Activated CD4-positive, alpha-beta T cell treated with anti-CD3 and anti-CD28 coated beads, Interleukin-2, amount 10 ng/mL, durations not matched to agents 24 days and 14 days (primary cell): ENCODE data around the gene TEP1. TPM values are rescaled to one million over a fixed set of nuclear protein-coding genes. Genes with fewer than 3 reads are reported as not detected.
"Not testable (repeated sequence)": the region's sequence is repeated elsewhere in the genome, so short reads cannot be mapped to it uniquely, and the experiment has no call there.

Experiments used
- DNase-seq: peaks from one replicate; pipeline ENCODE4 v3.0.0; 2022
- H3K27ac Mint-ChIP-seq: one replicate; pipeline ENCODE4 v1.8.0; 2022; ENCODE audit warnings: mild to moderate bottlenecking, mixed read lengths
- H3K27me3 Mint-ChIP-seq: one replicate; pipeline ENCODE4 v1.8.0; 2022; ENCODE audit warnings: mixed read lengths
- H3K36me3 Mint-ChIP-seq: one replicate; pipeline ENCODE4 v1.8.0; 2022; ENCODE audit warnings: low read depth, mild to moderate bottlenecking, mixed read lengths
- H3K4me1 Mint-ChIP-seq: one replicate; pipeline ENCODE4 v1.8.0; 2021; ENCODE audit warnings: mixed read lengths
- H3K4me3 Mint-ChIP-seq: one replicate; pipeline ENCODE4 v1.8.0; 2022; ENCODE audit warnings: mild to moderate bottlenecking, moderate library complexity, mixed read lengths
- H3K9me3 Mint-ChIP-seq: one replicate; pipeline ENCODE4 v1.8.0; 2021; ENCODE audit warnings: mixed read lengths
- intact Hi-C: fragments of 100-400 bp; cut with micrococcal nuclease; formaldehyde crosslinking; loops from one replicate; pipeline ENCODE4 v1.15.1; 2023
- total RNA-seq: library from RNA; stranded (reverse); gene quantifications from 2 replicates; pipeline ENCODE4 v1.2.3, GENCODE V29; 2022

Gene TEP1
- total RNA-seq, 1 donor from 2014 or later = 35.8 TPM

DNA sequence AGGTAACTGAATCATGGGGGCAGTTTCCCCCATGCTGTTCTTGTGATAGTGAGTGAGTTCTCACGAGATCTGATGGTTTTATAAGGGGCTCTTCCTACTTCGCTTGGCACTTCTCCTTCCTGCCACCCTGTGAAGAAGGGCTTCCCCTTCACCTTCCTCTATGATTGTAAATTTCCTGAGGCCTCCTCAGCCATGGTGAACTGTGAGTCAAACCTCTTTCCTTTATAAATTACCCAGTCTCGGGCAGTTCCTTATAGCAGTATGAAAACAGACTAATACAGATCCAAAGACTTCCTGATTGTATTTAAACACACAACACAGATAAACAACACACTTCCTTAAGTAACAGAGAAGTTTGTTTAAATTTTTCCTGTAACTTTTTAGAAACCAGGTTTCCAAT is 54.8 kb downstream of the TEP1 start:
- H3K4me3 Mint-ChIP-seq, DNase-seq, H3K4me1 Mint-ChIP-seq, H3K27me3 Mint-ChIP-seq, intact Hi-C loops, H3K9me3 Mint-ChIP-seq: not testable (repeated sequence)
- peak overlapping the region; percentile 61 for H3K27ac Mint-ChIP-seq
- peaks cover 62% of the 10 kb centered on the region for H3K36me3 Mint-ChIP-seq

DNA sequence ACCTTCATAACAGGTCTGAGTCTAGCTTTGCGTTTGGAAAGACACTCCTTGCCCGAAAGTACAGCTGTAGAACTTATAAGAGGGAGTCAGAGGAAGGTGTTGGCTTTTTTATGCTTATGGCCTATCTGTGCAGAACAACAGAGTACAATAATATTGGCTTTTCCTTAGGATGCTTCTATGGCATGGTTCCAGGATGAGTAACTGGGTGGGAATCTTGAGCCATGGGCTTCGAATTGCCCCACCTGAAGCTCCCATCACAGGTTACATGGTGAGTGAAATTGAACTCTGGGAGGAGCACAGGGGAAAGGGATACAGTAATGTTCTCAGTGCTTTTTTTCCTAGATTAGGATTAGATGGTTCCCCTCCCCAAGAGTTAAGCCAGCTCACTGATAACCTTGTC is 56.9 kb downstream of the TEP1 start:
- Mint-ChIP-seq H3K36me3 (peaks cover 63% of the 10 kb centered on the region), H3K27me3 (no peaks in the 10 kb centered on the region), H3K27ac (no peak overlapping the region), H3K9me3 (no peaks in the 10 kb centered on the region), H3K4me3 (no peak overlapping the region), H3K4me1 (peaks cover 2% of the 10 kb centered on the region)
- DNase-seq = no peak
- intact Hi-C loops = no loop called here

GRCh38 chr14:20350860-20351259 is 62.4 kb downstream of the TEP1 start:
- Mint-ChIP-seq H3K4me1 (no peaks in the 10 kb centered on the region), H3K4me3 (no peak overlapping the region), H3K27me3 (no peaks in the 10 kb centered on the region), H3K9me3 (no peaks in the 10 kb centered on the region), H3K36me3 (peaks cover 51% of the 10 kb centered on the region), H3K27ac (no peak overlapping the region)
- intact Hi-C loops = no loop called here
- DNase-seq = no peak

GRCh38 chr14:20350282-20350681 is 63.0 kb downstream of the TEP1 start:
- Mint-ChIP-seq H3K36me3 (peaks cover 53% of the 10 kb centered on the region), H3K27ac (no peak overlapping the region), H3K4me1 (peaks cover 4% of the 10 kb centered on the region), H3K9me3 (no peaks in the 10 kb centered on the region), H3K27me3 (no peaks in the 10 kb centered on the region), H3K4me3 (no peak overlapping the region)
- intact Hi-C loops = no loop called here
- DNase-seq = no peak

DNA sequence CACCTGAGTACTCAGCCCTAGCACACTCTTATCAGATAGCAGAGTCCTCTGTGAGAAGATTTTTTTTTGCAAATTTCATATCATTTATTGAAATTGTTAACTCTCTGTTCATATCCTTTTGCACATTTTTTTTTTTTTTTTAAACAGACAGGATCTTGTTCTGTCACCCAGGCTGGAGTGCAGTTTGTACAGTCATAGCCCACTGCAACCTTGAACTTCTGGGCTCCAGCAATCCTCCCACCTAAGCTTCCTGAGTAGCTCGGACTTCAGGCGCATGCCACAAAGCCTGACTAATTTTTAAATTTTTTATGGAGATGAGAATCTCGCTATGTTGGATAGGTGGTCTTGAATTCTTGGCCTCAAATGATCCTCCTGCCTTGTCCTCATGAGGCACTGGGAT is 65.6 kb downstream of the TEP1 start:
- intact Hi-C loops = no loop called here
- DNase-seq = no peak
- no peak overlapping the region for H3K4me3 Mint-ChIP-seq
- no peaks in the 10 kb centered on the region for H3K27me3 Mint-ChIP-seq
- peaks cover 18% of the 10 kb centered on the region for H3K4me1 Mint-ChIP-seq
- H3K36me3 Mint-ChIP-seq = peaks cover 45% of the 10 kb centered on the region
- no peak overlapping the region for H3K27ac Mint-ChIP-seq
- no peaks in the 10 kb centered on the region for H3K9me3 Mint-ChIP-seq

- H3K9me3 Mint-ChIP-seq = no peaks in the 10 kb centered on the region
- H3K4me3 Mint-ChIP-seq = no peak overlapping the region
- peaks cover 39% of the 10 kb centered on the region for H3K36me3 Mint-ChIP-seq
- DNase-seq = no peak
- H3K27me3 Mint-ChIP-seq = no peaks in the 10 kb centered on the region
- no peak overlapping the region for H3K27ac Mint-ChIP-seq
- peaks cover 18% of the 10 kb centered on the region for H3K4me1 Mint-ChIP-seq
- intact Hi-C loops = no loop called here
These were observed 66.6 kb downstream of the TEP1 start for GRCh38 chr14:20346713-20347112.

- H3K27me3 Mint-ChIP-seq = no peaks in the 10 kb centered on the region
- peak overlapping the region; percentile 28 for H3K4me3 Mint-ChIP-seq
- peaks cover 33% of the 10 kb centered on the region for H3K36me3 Mint-ChIP-seq
- H3K4me1 Mint-ChIP-seq = peaks cover 18% of the 10 kb centered on the region
- no peaks in the 10 kb centered on the region for H3K9me3 Mint-ChIP-seq
- DNase-seq = no peak
- peak overlapping the region; percentile 13 for H3K27ac Mint-ChIP-seq
- intact Hi-C loops = no loop called here
These were observed 67.9 kb downstream of the TEP1 start for GRCh38 chr14:20345366-20345765.

DNA sequence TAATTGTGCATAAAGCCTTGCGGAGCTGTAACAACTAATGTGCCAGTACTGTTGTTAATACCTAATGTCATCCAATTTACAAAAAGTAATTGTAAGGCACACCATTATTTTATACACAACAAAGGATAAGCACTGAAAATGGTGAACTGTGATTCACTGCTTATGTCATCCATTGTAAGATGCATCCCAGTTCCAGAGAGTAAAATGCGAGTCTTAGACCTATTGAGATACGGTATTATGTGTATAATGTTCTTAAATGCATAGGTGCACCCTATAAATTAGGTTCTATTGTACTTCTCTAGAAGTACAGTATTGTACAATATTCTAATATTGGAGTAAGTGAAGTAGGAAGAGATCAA is 69.5 kb downstream of the TEP1 start:
- peaks cover 2% of the 10 kb centered on the region for H3K27me3 Mint-ChIP-seq
- intact Hi-C loops = loop anchor here (1.0 to 5.0 kb wide), 12 partner anchors 11 to 758 kb away; partner anchors contain the start of genes APEX1, CCNB1IP1, PIP4P1 and PNP
- H3K4me1 Mint-ChIP-seq = peaks cover 18% of the 10 kb centered on the region
- no peaks in the 10 kb centered on the region for H3K9me3 Mint-ChIP-seq
- H3K4me3 Mint-ChIP-seq = peak overlapping the region; percentile 99
- H3K36me3 Mint-ChIP-seq = peaks cover 26% of the 10 kb centered on the region
- DNase-seq = no peak
- H3K27ac Mint-ChIP-seq = peak overlapping the region; percentile 97

- intact Hi-C loops = loop anchor here (1.0 to 5.0 kb wide), 12 partner anchors 10 to 759 kb away; partner anchors contain the start of genes APEX1, CCNB1IP1, PIP4P1 and PNP
- Mint-ChIP-seq H3K36me3 (peaks cover 24% of the 10 kb centered on the region), H3K27me3 (peaks cover 2% of the 10 kb centered on the region), H3K4me3 (peak within 1 kb of the TSS; percentile 99), H3K4me1 (peaks cover 18% of the 10 kb centered on the region), H3K27ac (peak within 1 kb of the TSS; percentile 97), H3K9me3 (no peaks in the 10 kb centered on the region)
- peak; percentile 98 for DNase-seq
These were observed 70.0 kb downstream of the TEP1 start, which contains the start of gene PARP2 for GRCh38 chr14:20343092-20343861. PARP2 (plus strand) TSS chr14:20343635; CDS start chr14:20343642, 7 bp downstream.

- Mint-ChIP-seq H3K4me1 (peaks cover 18% of the 10 kb centered on the region), H3K27ac (no peak overlapping the region), H3K27me3 (peaks cover 8% of the 10 kb centered on the region), H3K36me3 (peaks cover 15% of the 10 kb centered on the region), H3K4me3 (no peak overlapping the region), H3K9me3 (no peaks in the 10 kb centered on the region)
- no peak for DNase-seq
- intact Hi-C loops = loop anchor here (2.0 to 5.0 kb wide), 3 partner anchors 59 to 761 kb away; partner anchors contain the start of genes PNP and TMEM253
These were observed 71.7 kb downstream of the TEP1 start for GRCh38 chr14:20341646-20342045.

DNA sequence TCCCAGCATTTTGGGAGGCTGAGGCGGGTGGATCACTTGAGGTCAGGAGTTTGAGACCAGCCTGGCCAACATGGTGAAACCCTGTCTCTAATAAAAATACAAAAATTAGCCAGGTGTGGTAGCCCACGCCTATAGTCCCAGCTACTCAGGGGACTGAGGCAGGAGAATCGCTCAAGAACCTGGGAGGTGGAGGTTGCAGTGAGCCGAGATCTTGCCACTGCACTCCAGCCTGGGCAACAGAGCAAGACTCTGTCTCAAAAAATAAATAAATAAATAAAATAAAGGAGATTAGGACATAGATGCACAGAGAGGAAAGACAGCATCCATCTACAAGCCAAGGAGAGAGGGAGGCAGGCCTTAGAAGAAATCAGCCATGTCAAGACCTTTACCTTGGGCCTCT is 72.3 kb downstream of the TEP1 start:
- intact Hi-C loops = loop anchor here (5.0 kb wide), 1 partner anchor 761 kb away; the partner anchor contains the start of gene TMEM253
- not testable (repeated sequence) for H3K9me3 Mint-ChIP-seq, H3K4me3 Mint-ChIP-seq, DNase-seq, H3K27me3 Mint-ChIP-seq, H3K27ac Mint-ChIP-seq
- peaks cover 18% of the 10 kb centered on the region for H3K4me1 Mint-ChIP-seq
- H3K36me3 Mint-ChIP-seq = peaks cover 11% of the 10 kb centered on the region

- H3K27ac Mint-ChIP-seq = no peak overlapping the region
- intact Hi-C loops = no loop called here
- H3K4me1 Mint-ChIP-seq = peaks cover 32% of the 10 kb centered on the region
- DNase-seq = peak; percentile 37
- H3K27me3 Mint-ChIP-seq = peaks cover 7% of the 10 kb centered on the region
- H3K4me3 Mint-ChIP-seq = no peak overlapping the region
- no peaks in the 10 kb centered on the region for H3K9me3 Mint-ChIP-seq
- H3K36me3 Mint-ChIP-seq = peaks cover 16% of the 10 kb centered on the region
These were observed 79.3 kb downstream of the TEP1 start for GRCh38 chr14:20334017-20334416.

GRCh38 chr14:20333494-20333841 is 79.8 kb downstream of the TEP1 start:
- H3K4me1 Mint-ChIP-seq = peaks cover 36% of the 10 kb centered on the region
- peak overlapping the region; percentile 94 for H3K27ac Mint-ChIP-seq
- intact Hi-C loops = loop anchor here (1.0 to 2.0 kb wide), 2 partner anchors 10 to 33 kb away; partner anchors contain the start of gene PARP2
- H3K9me3 Mint-ChIP-seq = no peaks in the 10 kb centered on the region
- no peak for DNase-seq
- H3K4me3 Mint-ChIP-seq = peak overlapping the region; percentile 99
- H3K27me3 Mint-ChIP-seq = peaks cover 5% of the 10 kb centered on the region
- H3K36me3 Mint-ChIP-seq = peaks cover 22% of the 10 kb centered on the region

DNA sequence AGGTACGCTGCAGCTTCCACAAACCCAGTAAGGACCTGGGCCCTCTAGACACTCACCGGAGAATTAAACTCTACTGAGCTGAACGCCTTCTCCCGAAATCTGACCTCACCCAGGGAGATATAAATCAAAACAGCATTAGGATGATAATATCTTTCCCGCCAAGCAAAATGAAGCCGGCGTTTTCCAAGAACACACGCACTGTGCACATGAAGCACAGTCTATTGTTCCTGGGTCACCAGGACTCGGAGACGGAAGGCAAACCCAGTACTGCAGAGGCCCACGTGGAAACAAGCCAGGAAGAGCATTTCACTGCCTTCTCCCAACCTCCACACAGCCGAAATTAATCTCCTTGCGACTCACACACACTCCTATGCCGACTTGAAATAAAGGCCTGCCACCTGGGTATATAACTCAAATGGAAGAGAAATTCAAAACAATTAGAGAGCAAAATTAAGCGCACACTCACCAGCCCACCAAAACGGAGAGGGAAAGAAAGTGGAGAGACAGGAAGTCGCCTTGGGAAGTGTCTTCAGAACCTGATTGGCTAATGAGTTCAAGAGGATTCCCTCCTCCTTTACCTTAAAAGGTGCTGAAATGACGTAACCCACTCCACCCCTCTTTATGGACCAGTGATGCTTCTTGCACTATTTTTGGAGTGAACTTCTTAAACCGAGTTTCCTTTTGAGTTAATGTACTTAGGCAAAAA is 80.4 kb downstream of the TEP1 start, which contains the start of gene CCNB1IP1:
TSS of gene CCNB1IP1 (minus strand) at position 492 of the 706 bp plus-strand sequence. CDS start 16,756 bp downstream, outside the sequence.
- H3K4me3 Mint-ChIP-seq = peak within 1 kb of the TSS; percentile 99
- peaks cover 38% of the 10 kb centered on the region for H3K4me1 Mint-ChIP-seq
- DNase-seq = peak; percentile 89
- peak within 1 kb of the TSS; percentile 94 for H3K27ac Mint-ChIP-seq
- peaks cover 22% of the 10 kb centered on the region for H3K36me3 Mint-ChIP-seq
- intact Hi-C loops = loop anchor here (1.0 to 2.0 kb wide), 3 partner anchors 10 to 276 kb away; partner anchors contain the start of gene PARP2
- H3K9me3 Mint-ChIP-seq = no peaks in the 10 kb centered on the region
- H3K27me3 Mint-ChIP-seq = peaks cover 5% of the 10 kb centered on the region
